Measurements from ENCODE around the gene RTN4R. TPM values are rescaled to one million over a fixed set of nuclear protein-coding genes. Genes with fewer than 3 reads are reported as not detected.
A peak's percentile ranks its signal among the peaks of the same experiment; 100 is the strongest.
"Not testable (repeated sequence)": the region's sequence is repeated elsewhere in the genome, so short reads cannot be mapped to it uniquely, and the experiment has no call there.

The RTN4R gene
- total and polyA plus RNA-seq, 2 experiments from 2014 or later, result 10.6 to 38.4 TPM

DNA sequence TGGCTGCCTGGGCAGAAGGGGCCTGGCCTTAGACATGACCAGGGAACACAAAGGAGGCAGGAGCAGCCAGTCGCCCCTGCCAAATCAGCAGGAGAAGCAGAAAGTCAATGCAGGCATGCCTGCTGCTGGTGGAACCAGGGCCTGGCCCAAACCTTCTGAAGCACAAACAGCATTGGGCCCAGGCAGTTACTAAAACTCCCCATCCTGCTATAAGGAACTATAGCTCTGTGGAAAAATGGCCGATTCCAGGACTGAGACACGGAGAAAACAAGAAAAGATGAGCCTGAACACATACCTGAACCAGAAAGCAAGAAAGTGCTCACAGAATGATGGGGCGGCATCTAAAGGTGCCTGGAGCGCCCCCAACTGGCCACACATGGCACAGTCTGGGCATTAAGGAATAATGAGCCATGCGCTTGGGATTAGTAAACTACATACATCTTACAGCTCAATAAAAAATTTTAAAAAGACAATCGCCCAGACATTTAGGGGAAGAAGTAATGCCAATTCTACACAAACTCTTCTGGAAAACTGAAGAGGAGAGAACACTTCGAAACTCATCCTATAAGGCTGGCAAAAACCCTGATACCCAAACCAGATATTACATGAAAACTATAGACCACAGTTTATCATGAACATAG lies 49.4 kb upstream of the RTN4R start:
- H3K4me3 Mint-ChIP-seq, result peak overlapping the region; percentile 52
- not testable (repeated sequence) for H2AFZ ChIP-seq; H3K27me3 ChIP-seq (ENCODE audit: insufficient read depth); H4K20me1 ChIP-seq (replicated peaks; ENCODE audit: insufficient read depth); H3K36me3 ChIP-seq (ENCODE audit: insufficient read depth); H3K36me3 Mint-ChIP-seq (ENCODE audit: low read depth); H3K4me2 ChIP-seq; H3K27ac ChIP-seq (ENCODE audit: low read depth); H3K27ac Mint-ChIP-seq; H3K4me3 ChIP-seq; H3K9me3 Mint-ChIP-seq; H3K4me1 ChIP-seq (ENCODE audit: insufficient read depth); H3F3A ChIP-seq (replicated peaks; ENCODE audit: low read depth); H3K9me2 ChIP-seq (ENCODE audit: insufficient read depth); H3K27me3 Mint-ChIP-seq (ENCODE audit: insufficient read depth, low read depth, poor library complexity)
- TF ChIP-seq, protein P1, sequence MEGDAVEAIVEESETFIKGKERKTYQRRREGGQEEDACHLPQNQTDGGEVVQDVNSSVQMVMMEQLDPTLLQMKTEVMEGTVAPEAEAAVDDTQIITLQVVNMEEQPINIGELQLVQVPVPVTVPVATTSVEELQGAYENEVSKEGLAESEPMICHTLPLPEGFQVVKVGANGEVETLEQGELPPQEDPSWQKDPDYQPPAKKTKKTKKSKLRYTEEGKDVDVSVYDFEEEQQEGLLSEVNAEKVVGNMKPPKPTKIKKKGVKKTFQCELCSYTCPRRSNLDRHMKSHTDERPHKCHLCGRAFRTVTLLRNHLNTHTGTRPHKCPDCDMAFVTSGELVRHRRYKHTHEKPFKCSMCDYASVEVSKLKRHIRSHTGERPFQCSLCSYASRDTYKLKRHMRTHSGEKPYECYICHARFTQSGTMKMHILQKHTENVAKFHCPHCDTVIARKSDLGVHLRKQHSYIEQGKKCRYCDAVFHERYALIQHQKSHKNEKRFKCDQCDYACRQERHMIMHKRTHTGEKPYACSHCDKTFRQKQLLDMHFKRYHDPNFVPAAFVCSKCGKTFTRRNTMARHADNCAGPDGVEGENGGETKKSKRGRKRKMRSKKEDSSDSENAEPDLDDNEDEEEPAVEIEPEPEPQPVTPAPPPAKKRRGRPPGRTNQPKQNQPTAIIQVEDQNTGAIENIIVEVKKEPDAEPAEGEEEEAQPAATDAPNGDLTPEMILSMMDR (conservative IDR thresholded peaks at IDR 0.05; ENCODE audit: low read depth in 2 of 2), result peak; percentile 51 to 79
- H3K4me1 Mint-ChIP-seq, result peaks cover 32% of the 10 kb centered on the region
- DNase-seq (ENCODE audit: low spot score), result peak; percentile 39
- 0 out of 3 replicates have a peak, but pooled peaks have one; percentile 3 for ATAC-seq
- H3K79me2 ChIP-seq (replicated peaks; ENCODE audit: insufficient read depth), result peaks cover 23% of the 10 kb centered on the region

DNA sequence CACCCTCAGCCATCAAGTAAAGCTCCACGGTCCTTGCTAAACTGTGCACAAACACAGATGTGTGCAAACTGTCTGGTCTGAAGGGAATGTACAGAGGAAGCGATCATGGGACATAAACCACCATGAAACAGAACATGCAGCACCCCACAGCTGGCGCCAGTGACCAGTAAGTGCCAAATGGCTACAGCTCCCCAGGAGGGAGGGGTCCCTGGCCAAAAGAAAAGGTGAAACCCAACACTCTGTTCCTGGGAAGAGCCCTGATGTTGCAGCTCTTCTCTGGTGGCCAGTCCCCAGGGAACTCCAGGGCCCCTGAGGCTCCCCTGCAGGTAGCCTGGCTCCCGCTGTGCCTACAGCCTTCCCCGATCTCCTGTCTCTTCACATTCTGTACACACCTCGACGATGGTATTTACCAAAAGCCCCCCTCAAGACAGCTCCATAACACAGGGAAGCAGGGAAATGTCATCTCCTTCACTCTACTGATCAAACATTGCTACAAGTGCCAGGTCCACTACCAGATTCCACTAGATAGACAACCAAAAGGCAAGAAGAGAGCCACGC lies 48.8 kb upstream of the RTN4R start:
- TF ChIP-seq, protein P2, sequence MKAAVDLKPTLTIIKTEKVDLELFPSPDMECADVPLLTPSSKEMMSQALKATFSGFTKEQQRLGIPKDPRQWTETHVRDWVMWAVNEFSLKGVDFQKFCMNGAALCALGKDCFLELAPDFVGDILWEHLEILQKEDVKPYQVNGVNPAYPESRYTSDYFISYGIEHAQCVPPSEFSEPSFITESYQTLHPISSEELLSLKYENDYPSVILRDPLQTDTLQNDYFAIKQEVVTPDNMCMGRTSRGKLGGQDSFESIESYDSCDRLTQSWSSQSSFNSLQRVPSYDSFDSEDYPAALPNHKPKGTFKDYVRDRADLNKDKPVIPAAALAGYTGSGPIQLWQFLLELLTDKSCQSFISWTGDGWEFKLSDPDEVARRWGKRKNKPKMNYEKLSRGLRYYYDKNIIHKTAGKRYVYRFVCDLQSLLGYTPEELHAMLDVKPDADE (IDR thresholded peaks at IDR 0.05), result no peak
- TF ChIP-seq EZH2 (IDR thresholded peaks at IDR 0.05; ENCODE audit: low read depth, unreplicated experiment) (no peak), ZNF331 (CRISPR knock-in tag; IDR thresholded peaks at IDR 0.05; ENCODE audit: low read depth) (no peak), CREB1 (CRISPR knock-in tag; IDR thresholded peaks at IDR 0.05; ENCODE audit: low read depth) (no peak), ZNF114 (CRISPR knock-in tag; IDR thresholded peaks at IDR 0.05) (no peak)
- TF ChIP-seq, protein P3, sequence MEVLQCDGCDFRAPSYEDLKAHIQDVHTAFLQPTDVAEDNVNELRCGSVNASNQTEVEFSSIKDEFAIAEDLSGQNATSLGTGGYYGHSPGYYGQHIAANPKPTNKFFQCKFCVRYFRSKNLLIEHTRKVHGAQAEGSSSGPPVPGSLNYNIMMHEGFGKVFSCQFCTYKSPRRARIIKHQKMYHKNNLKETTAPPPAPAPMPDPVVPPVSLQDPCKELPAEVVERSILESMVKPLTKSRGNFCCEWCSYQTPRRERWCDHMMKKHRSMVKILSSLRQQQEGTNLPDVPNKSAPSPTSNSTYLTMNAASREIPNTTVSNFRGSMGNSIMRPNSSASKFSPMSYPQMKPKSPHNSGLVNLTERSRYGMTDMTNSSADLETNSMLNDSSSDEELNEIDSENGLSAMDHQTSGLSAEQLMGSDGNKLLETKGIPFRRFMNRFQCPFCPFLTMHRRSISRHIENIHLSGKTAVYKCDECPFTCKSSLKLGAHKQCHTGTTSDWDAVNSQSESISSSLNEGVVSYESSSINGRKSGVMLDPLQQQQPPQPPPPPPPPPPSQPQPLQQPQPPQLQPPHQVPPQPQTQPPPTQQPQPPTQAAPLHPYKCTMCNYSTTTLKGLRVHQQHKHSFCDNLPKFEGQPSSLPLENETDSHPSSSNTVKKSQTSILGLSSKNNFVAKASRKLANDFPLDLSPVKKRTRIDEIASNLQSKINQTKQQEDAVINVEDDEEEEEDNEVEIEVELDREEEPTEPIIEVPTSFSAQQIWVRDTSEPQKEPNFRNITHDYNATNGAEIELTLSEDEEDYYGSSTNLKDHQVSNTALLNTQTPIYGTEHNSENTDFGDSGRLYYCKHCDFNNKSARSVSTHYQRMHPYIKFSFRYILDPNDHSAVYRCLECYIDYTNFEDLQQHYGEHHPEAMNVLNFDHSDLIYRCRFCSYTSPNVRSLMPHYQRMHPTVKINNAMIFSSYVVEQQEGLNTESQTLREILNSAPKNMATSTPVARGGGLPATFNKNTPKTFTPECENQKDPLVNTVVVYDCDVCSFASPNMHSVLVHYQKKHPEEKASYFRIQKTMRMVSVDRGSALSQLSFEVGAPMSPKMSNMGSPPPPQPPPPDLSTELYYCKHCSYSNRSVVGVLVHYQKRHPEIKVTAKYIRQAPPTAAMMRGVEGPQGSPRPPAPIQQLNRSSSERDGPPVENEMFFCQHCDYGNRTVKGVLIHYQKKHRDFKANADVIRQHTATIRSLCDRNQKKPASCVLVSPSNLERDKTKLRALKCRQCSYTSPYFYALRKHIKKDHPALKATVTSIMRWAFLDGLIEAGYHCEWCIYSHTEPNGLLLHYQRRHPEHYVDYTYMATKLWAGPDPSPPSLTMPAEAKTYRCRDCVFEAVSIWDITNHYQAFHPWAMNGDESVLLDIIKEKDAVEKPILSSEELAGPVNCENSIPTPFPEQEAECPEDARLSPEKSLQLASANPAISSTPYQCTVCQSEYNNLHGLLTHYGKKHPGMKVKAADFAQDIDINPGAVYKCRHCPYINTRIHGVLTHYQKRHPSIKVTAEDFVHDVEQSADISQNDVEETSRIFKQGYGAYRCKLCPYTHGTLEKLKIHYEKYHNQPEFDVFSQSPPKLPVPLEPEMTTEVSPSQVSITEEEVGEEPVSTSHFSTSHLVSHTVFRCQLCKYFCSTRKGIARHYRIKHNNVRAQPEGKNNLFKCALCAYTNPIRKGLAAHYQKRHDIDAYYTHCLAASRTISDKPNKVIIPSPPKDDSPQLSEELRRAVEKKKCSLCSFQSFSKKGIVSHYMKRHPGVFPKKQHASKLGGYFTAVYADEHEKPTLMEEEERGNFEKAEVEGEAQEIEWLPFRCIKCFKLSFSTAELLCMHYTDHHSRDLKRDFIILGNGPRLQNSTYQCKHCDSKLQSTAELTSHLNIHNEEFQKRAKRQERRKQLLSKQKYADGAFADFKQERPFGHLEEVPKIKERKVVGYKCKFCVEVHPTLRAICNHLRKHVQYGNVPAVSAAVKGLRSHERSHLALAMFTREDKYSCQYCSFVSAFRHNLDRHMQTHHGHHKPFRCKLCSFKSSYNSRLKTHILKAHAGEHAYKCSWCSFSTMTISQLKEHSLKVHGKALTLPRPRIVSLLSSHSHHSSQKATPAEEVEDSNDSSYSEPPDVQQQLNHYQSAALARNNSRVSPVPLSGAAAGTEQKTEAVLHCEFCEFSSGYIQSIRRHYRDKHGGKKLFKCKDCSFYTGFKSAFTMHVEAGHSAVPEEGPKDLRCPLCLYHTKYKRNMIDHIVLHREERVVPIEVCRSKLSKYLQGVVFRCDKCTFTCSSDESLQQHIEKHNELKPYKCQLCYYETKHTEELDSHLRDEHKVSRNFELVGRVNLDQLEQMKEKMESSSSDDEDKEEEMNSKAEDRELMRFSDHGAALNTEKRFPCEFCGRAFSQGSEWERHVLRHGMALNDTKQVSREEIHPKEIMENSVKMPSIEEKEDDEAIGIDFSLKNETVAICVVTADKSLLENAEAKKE (CRISPR knock-in tag; IDR thresholded peaks at IDR 0.05), result no peak
- Histone ChIP-seq H3K79me2 (replicated peaks; ENCODE audit: insufficient read depth) (peaks cover 23% of the 10 kb centered on the region), H3K9me2 (ENCODE audit: insufficient read depth) (no peaks in the 10 kb centered on the region), H3K27ac (ENCODE audit: low read depth) (no peak overlapping the region), H4K20me1 (replicated peaks; ENCODE audit: insufficient read depth) (0 out of 2 replicates have a peak, but pooled peaks cover 2% of the 10 kb centered on the region), H3K4me1 (ENCODE audit: insufficient read depth) (peaks cover 8% of the 10 kb centered on the region; the same call in 1 of the 2 replicates), H3K4me3 (no peak overlapping the region), H3K4me2 (no peak overlapping the region), H2AFZ (no peak overlapping the region), H3K36me3 (ENCODE audit: insufficient read depth) (no peaks in the 10 kb centered on the region), H3K27me3 (ENCODE audit: insufficient read depth) (no peaks in the 10 kb centered on the region), H3F3A (replicated peaks; ENCODE audit: low read depth) (0 out of 2 replicates have a peak, but pooled peaks cover 2% of the 10 kb centered on the region)
- Mint-ChIP-seq H3K9me3 (no peaks in the 10 kb centered on the region; the same call in 2 of the 3 replicates), H3K36me3 (ENCODE audit: low read depth) (no peaks in the 10 kb centered on the region; the same call in 2 of the 3 replicates), H3K27ac (no peak overlapping the region), H3K4me1 (peaks cover 31% of the 10 kb centered on the region), H3K27me3 (ENCODE audit: insufficient read depth, low read depth, poor library complexity) (peaks cover 5% of the 10 kb centered on the region), H3K4me3 (no peak overlapping the region)
- DNase-seq (ENCODE audit: low spot score) (no peak), ATAC-seq (no peak)
